HFFc6 (cell line): ENCODE measurements around the gene ARPC5. TPM values are rescaled to one million over a fixed set of nuclear protein-coding genes. Genes with fewer than 3 reads are reported as not detected.

ENCODE experiments used
- DNase-seq: peaks from one replicate; pipeline ENCODE4 v3.0.0-alpha.2; 2018
- H3K27ac Mint-ChIP-seq: 2 replicates; pipeline ENCODE4 v1.8.0; 2020; ENCODE audit warnings: mild to moderate bottlenecking, mixed read lengths
- H3K27me3 Mint-ChIP-seq: 2 replicates; pipeline ENCODE4 v1.8.0; 2021; ENCODE audit warnings: mild to moderate bottlenecking, moderate library complexity, mixed read lengths; ENCODE audit not compliant: insufficient read depth
- H3K36me3 Mint-ChIP-seq: 2 replicates; pipeline ENCODE4 v1.8.0; 2021; ENCODE audit warnings: low read depth, mixed read lengths
- H3K4me1 Mint-ChIP-seq: 2 replicates; pipeline ENCODE4 v1.8.0; 2020; ENCODE audit warnings: low read depth, mixed read lengths
- H3K4me3 Mint-ChIP-seq: 2 replicates; pipeline ENCODE4 v1.8.0; 2020; ENCODE audit warnings: mild to moderate bottlenecking, moderate library complexity, mixed read lengths
- H3K9me3 Mint-ChIP-seq: 2 replicates; pipeline ENCODE4 v1.8.0; 2020; ENCODE audit warnings: mild to moderate bottlenecking, mixed read lengths
- CTCF ChIP-seq: fragments of 200-600 bp; sonication (generic); IDR thresholded peaks from 2 replicates; pipeline ENCODE4 v1.5.0; 2021; ENCODE audit warnings: antibody characterized with exemption, mild to moderate bottlenecking
- total RNA-seq, 6 experiments: library from RNA; stranded (reverse); fragmentation: NEBNext Ultra II Directional; extraction: Animal tissue kit (Norgen Biotek cat#: 25700); gene quantifications; 2 replicates in 1 of 6; 3 replicates in 5 of 6; pipeline ENCODE4 v1.2.3, GENCODE V29; 2021

ARPC5 gene
- total RNA-seq, 6 experiments from 2014 or later, result 231 to 263 (median 249) TPM

- no peak overlapping the region for H3K27ac Mint-ChIP-seq
- DNase-seq, result peak; percentile 34
These were observed 55.3 kb downstream of the ARPC5 start for GRCh38 chr1:183580281-183580682.

GRCh38 chr1:183578856-183579255, 56.7 kb downstream of the ARPC5 start:
- H3K9me3 Mint-ChIP-seq, result no peaks in the 10 kb centered on the region
- H3K4me1 Mint-ChIP-seq, result peaks cover 6% of the 10 kb centered on the region; the same call in 1 of the 2 replicates
- H3K27ac Mint-ChIP-seq, result no peak overlapping the region
- TF ChIP-seq CTCF, result no peak
- peaks cover 4% of the 10 kb centered on the region; the same call in 1 of the 2 replicates for H3K27me3 Mint-ChIP-seq
- no peaks in the 10 kb centered on the region for H3K36me3 Mint-ChIP-seq
- no peak for DNase-seq
- no peak overlapping the region for H3K4me3 Mint-ChIP-seq

More at GRCh38 chr1:183580281-183580682, 55.3 kb downstream of the ARPC5 start:
- Mint-ChIP-seq H3K4me3 (no peak overlapping the region), H3K9me3 (no peaks in the 10 kb centered on the region), H3K27me3 (peaks cover 4% of the 10 kb centered on the region; the same call in 1 of the 2 replicates), H3K36me3 (no peaks in the 10 kb centered on the region), H3K4me1 (peaks cover 6% of the 10 kb centered on the region; the same call in 1 of the 2 replicates)
- peak; percentile 61 for TF ChIP-seq CTCF

- no peak overlapping the region for H3K4me3 Mint-ChIP-seq
- H3K36me3 Mint-ChIP-seq, result no peaks in the 10 kb centered on the region
- H3K9me3 Mint-ChIP-seq, result no peaks in the 10 kb centered on the region
- H3K4me1 Mint-ChIP-seq, result peaks cover 3% of the 10 kb centered on the region
- H3K27ac Mint-ChIP-seq, result no peak overlapping the region
- H3K27me3 Mint-ChIP-seq, result peaks cover 6% of the 10 kb centered on the region; the same call in 1 of the 2 replicates
- DNase-seq, result no peak
- no peak for TF ChIP-seq CTCF
These were observed 57.6 kb downstream of the ARPC5 start for GRCh38 chr1:183577897-183578465.

DNA sequence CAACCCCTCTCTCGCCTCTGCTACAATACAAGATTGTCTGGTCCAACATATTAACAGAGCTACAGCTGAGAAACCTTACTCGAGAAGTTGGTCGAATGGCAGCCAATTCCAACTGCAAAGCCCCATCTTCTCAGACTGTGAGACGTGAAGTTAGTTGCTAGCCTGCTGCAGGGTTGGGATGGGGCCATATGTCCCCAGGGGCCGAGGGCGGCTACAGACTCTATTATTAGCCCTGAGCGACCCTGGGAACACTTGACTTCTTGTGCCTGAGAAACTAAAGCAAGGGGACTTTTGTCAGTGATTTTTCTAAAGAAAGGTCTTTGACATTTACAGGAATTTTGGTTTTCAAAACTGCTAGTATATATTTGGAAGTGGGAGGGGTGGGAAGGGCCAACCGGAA, 59.0 kb downstream of the ARPC5 start:
- Mint-ChIP-seq H3K36me3 (no peaks in the 10 kb centered on the region), H3K27ac (no peak overlapping the region), H3K27me3 (peaks cover 8% of the 10 kb centered on the region; the same call in 1 of the 2 replicates), H3K9me3 (no peaks in the 10 kb centered on the region), H3K4me3 (no peak overlapping the region), H3K4me1 (peaks cover 17% of the 10 kb centered on the region)
- no peak for DNase-seq
- TF ChIP-seq CTCF, result no peak

DNA sequence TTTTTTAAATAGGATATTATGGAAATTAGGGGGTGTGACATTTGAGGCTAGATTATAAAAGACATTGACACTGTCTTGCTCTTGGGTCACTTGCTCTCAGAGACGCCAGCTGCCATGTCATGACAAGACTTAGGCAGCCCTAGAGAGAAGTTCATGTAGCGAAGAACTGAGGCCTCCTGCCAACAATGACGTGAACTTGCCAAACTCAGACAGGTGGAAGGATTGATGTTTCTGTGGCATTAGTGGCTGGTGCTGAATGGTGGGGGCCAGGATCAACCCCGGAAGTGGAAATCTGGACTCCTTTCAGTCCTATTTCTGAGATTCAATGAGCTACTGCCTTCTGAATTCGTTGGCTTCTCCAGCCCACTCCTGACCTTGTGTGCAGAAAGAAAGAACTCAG, 60.0 kb downstream of the ARPC5 start:
- H3K27ac Mint-ChIP-seq, result no peak overlapping the region
- DNase-seq, result no peak
- H3K4me1 Mint-ChIP-seq, result peaks cover 21% of the 10 kb centered on the region
- TF ChIP-seq CTCF, result no peak
- H3K27me3 Mint-ChIP-seq, result peaks cover 8% of the 10 kb centered on the region
- no peaks in the 10 kb centered on the region for H3K36me3 Mint-ChIP-seq
- H3K9me3 Mint-ChIP-seq, result no peaks in the 10 kb centered on the region
- no peak overlapping the region for H3K4me3 Mint-ChIP-seq
